NCI-H1930 (cell line): Measurements from ENCODE around the gene IRF8.
"Not testable (repeated sequence)": the region's sequence is repeated elsewhere in the genome, so short reads cannot be mapped to it uniquely, and the experiment has no call there.

Experiments
- DNase-seq, 2 experiments: peaks; one replicate each; lab custom pipeline; 2025; lab: John Stamatoyannopoulos, UW

Gene IRF8

GRCh38 chr16:85868495-85868894 is 30.5 kb upstream of the IRF8 start:
- no peak for DNase-seq

- DNase-seq = no peak
These were observed 29.8 kb upstream of the IRF8 start for GRCh38 chr16:85869206-85869605.

GRCh38 chr16:85869785-85870558 is 29.0 kb upstream of the IRF8 start:
- no peak for DNase-seq

- no peak for DNase-seq
These were observed 27.2 kb upstream of the IRF8 start for GRCh38 chr16:85871756-85872155.

- DNase-seq = no peak
These were observed 26.2 kb upstream of the IRF8 start for GRCh38 chr16:85872734-85873133.

GRCh38 chr16:85873153-85873552 is 25.8 kb upstream of the IRF8 start:
- no peak for DNase-seq

- not testable (repeated sequence) for DNase-seq
These were observed 24.9 kb upstream of the IRF8 start for GRCh38 chr16:85874031-85874430.

- no peak for DNase-seq
These were observed 20.6 kb upstream of the IRF8 start for GRCh38 chr16:85878407-85878806.

GRCh38 chr16:85878875-85879274 is 20.1 kb upstream of the IRF8 start:
- no peak for DNase-seq

- no peak for DNase-seq
These were observed 19.4 kb upstream of the IRF8 start for GRCh38 chr16:85879549-85879948.

- no peak for DNase-seq
These were observed 18.8 kb upstream of the IRF8 start for GRCh38 chr16:85879975-85880831.

GRCh38 chr16:85880861-85881260 is 18.1 kb upstream of the IRF8 start:
- DNase-seq = no peak

GRCh38 chr16:85881436-85881835 is 17.5 kb upstream of the IRF8 start:
- no peak for DNase-seq

- no peak for DNase-seq
These were observed 16.7 kb upstream of the IRF8 start for GRCh38 chr16:85882181-85882810.

GRCh38 chr16:85883813-85884212 is 15.1 kb upstream of the IRF8 start:
- DNase-seq = no peak

- no peak for DNase-seq
These were observed 14.0 kb upstream of the IRF8 start for GRCh38 chr16:85884808-85885463.

GRCh38 chr16:85885537-85885936 is 13.4 kb upstream of the IRF8 start:
- no peak for DNase-seq

GRCh38 chr16:85888405-85889331 is 10.3 kb upstream of the IRF8 start:
- DNase-seq = no peak

GRCh38 chr16:85891033-85891775 is 7.8 kb upstream of the IRF8 start:
- no peak for DNase-seq

- DNase-seq = no peak
These were observed 7.2 kb upstream of the IRF8 start for GRCh38 chr16:85891776-85892166.
